HepG2 (cell line): ENCODE results near the gene SELENOI. TPM values are rescaled to one million over a fixed set of nuclear protein-coding genes. Genes with fewer than 3 reads are reported as not detected.

Experiments used
- AHR ChIP-seq: IDR thresholded peaks from 2 replicates; pipeline ENCODE4 v1.6.1; 2018; ENCODE audit warnings: missing genetic modification reagents, missing compliant biosample characterization
- BCL6 ChIP-seq: IDR thresholded peaks from 2 replicates; pipeline ENCODE4 v1.6.1; 2016; ENCODE audit warnings: missing genetic modification reagents, missing compliant biosample characterization
- BCLAF1 ChIP-seq: fragments of 450-650 bp; IDR thresholded peaks from 2 replicates; pipeline ENCODE4 v1.6.1; 2017; ENCODE audit warnings: mild to moderate bottlenecking
- BRD4 ChIP-seq: sonication (generic); formaldehyde crosslinking; IDR thresholded peaks from 2 replicates; pipeline ENCODE4 v1.4.0; 2020; ENCODE audit warnings: missing genetic modification reagents
- CENPT ChIP-seq: sonication (generic); formaldehyde crosslinking; IDR thresholded peaks from 2 replicates; pipeline ENCODE4 v1.8.0; 2022; ENCODE audit warnings: low read depth, mild to moderate bottlenecking, moderate library complexity, missing genetic modification reagents
- CREBL2 ChIP-seq: sonication (generic); formaldehyde crosslinking; IDR thresholded peaks from 2 replicates; pipeline ENCODE4 v1.8.1; 2023; ENCODE audit warnings: missing genetic modification reagents, mild to moderate bottlenecking, borderline replicate concordance
- HDAC6 ChIP-seq: fragments of 200-600 bp; sonication (generic); IDR thresholded peaks from 2 replicates; pipeline ENCODE4 v1.7.0; 2017; ENCODE audit warnings: mild to moderate bottlenecking, antibody characterized with exemption, low read length, low read depth
- MAFF ChIP-seq: IDR thresholded peaks from 2 replicates; pipeline ENCODE4 v1.6.1; 2011; ENCODE audit warnings: low read depth, low read length, improper control_type of control experiment
- MAFK ChIP-seq, 2 experiments: IDR thresholded peaks in 1 of 2; conservative IDR thresholded peaks in 1 of 2; 2 replicates each; pipeline ENCODE4 v1.6.1; 2011; ENCODE audit warnings: improper control_type of control experiment in 2 of 2, low read length in 2 of 2
- MED13 ChIP-seq: sonication (generic); formaldehyde crosslinking; IDR thresholded peaks from 2 replicates; pipeline ENCODE4 v1.5.0; 2020; ENCODE audit warnings: missing genetic modification reagents
- NCOR1 ChIP-seq: fragments of 200-600 bp; sonication (generic); IDR thresholded peaks from 2 replicates; pipeline ENCODE4 v1.7.0; 2017; ENCODE audit warnings: antibody characterized with exemption, low read length, borderline replicate concordance
- NR2F2 ChIP-seq: IDR thresholded peaks from 2 replicates; pipeline ENCODE4 v1.6.1; 2012; ENCODE audit warnings: low read depth, inconsistent platforms, borderline replicate concordance
- PHF21A ChIP-seq: sonication (generic); formaldehyde crosslinking; IDR thresholded peaks from 2 replicates; pipeline ENCODE4 v1.5.0; 2020; ENCODE audit warnings: mild to moderate bottlenecking, missing genetic modification reagents
- PHF8 ChIP-seq: sonication (generic); formaldehyde crosslinking; IDR thresholded peaks from 2 replicates; pipeline ENCODE4 v1.5.0; 2020; ENCODE audit warnings: missing genetic modification reagents
- POGK ChIP-seq: sonication (generic); formaldehyde crosslinking; conservative IDR thresholded peaks from 2 replicates; pipeline ENCODE4 v1.8.0; 2022; ENCODE audit warnings: mild to moderate bottlenecking, moderate library complexity, missing genetic modification reagents
- THAP9 ChIP-seq: sonication (generic); formaldehyde crosslinking; IDR thresholded peaks from 2 replicates; pipeline ENCODE4; 2020; ENCODE audit warnings: missing genetic modification reagents, mild to moderate bottlenecking, borderline replicate concordance
- ZNF800 ChIP-seq: sonication (generic); formaldehyde crosslinking; IDR thresholded peaks from 2 replicates; pipeline ENCODE4 v1.4.0; 2020; ENCODE audit warnings: missing genetic modification reagents
- polyA plus RNA-seq, 8 experiments: library from polyadenylated mRNA; depleted of rRNA in 3 of 8; stranded (reverse) in 7 of 8; unstranded in 1 of 8; fragments of >200 nt; fragmentation: Illumina TruSeq in 4 of 8; extraction: Trizol in 4 of 8; gene quantifications; 2 replicates each; pipeline versions ENCODE4 v1.2.1 to v1.2.3, GENCODE V29; 2011 to 2016; ENCODE audit warnings: low read depth in 4 of 8, missing spikeins in 1 of 8, mixed read lengths in 1 of 8; ENCODE audit not compliant: insufficient read depth in 1 of 8
- total RNA-seq, 5 experiments: library from RNA; depleted of rRNA; stranded (reverse); fragments of >200 nt; fragmentation: Illumina TruSeq; extraction: Trizol; gene quantifications; 2 replicates each; pipeline ENCODE4 v1.2.3, GENCODE V29; 2016; ENCODE audit warnings: low read depth in 1 of 5

The SELENOI gene
- total and polyA plus RNA-seq, 2 of the 13 experiments (the other 11 are each of a cell fraction or from before 2014, with no cell fraction given): 27.7 to 60.3 TPM

- TF ChIP-seq ZNF800 (CRISPR knock-in tag) (peak; percentile 75; the same call in 1 of the 2 replicates), CENPT (no peak), MED13 (CRISPR knock-in tag) (0 out of 2 replicates have a peak, but pooled peaks have one; percentile 42), POGK (CRISPR knock-in tag) (peak; percentile 83), MAFF (peak; percentile 34; the same call in 1 of the 2 replicates), THAP9 (peak; percentile 85; the same call in 1 of the 2 replicates), PHF8 (peak; percentile 98), NR2F2 (peak; percentile 79), BRD4 (CRISPR knock-in tag) (peak; percentile 58; the same call in 1 of the 2 replicates), AHR (CRISPR knock-in tag) (no peak; the same call in 1 of the 2 replicates), NCOR1 (peak; percentile 32; the same call in 1 of the 2 replicates), MAFK (conservative IDR thresholded peaks at IDR 0.05 in 1 of 2, IDR thresholded peaks at IDR 0.05 in 1 of 2; ENCODE audit: low read length in 2 of 2) (no peak), HDAC6 (no peak), BCL6 (CRISPR knock-in tag) (0 out of 2 replicates have a peak, but pooled peaks have one; percentile 15), PHF21A (CRISPR knock-in tag) (peak; percentile 86), BCLAF1 (no peak), CREBL2 (CRISPR knock-in tag) (no peak; the same call in none of the 2 replicates)
Measured at GRCh38 chr2:26345545-26346453, at the start of gene SELENOI (continued).
